GM12873 (cell line): ENCODE measurements around the gene ARMC12.
A peak's percentile ranks its signal among the peaks of the same experiment; 100 is the strongest.

Source experiments
- TF ChIP-seq, protein P1 (sequence below): IDR thresholded peaks from 2 replicates; pipeline ENCODE4 v1.5.1; 2012; ENCODE audit warnings: low read depth, mild to moderate bottlenecking, moderate library complexity, low read length, control low read depth; ENCODE audit not compliant: insufficient read depth; ENCODE audit errors: missing control alignments

The ARMC12 gene

DNA sequence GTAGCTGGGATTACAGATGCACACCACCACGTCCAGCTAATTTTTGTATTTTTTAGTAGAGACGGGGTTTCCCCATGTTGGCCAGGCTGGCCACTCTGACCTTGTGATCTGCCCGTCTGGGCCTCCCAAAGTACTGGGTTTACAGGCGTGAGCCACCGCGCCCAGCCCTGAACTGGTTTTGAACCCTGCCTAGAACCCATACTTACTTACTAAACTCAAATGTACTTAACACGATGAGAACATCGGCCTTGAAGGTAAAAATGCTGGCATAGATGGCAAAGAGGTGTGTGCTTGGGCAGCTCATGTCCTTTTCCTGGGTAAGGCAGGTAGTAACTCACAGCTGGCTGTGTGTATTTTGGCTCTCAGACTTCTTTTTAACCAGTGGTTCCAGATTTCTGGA lies 3.2 kb upstream of the ARMC12 start:
- TF ChIP-seq, protein P1, sequence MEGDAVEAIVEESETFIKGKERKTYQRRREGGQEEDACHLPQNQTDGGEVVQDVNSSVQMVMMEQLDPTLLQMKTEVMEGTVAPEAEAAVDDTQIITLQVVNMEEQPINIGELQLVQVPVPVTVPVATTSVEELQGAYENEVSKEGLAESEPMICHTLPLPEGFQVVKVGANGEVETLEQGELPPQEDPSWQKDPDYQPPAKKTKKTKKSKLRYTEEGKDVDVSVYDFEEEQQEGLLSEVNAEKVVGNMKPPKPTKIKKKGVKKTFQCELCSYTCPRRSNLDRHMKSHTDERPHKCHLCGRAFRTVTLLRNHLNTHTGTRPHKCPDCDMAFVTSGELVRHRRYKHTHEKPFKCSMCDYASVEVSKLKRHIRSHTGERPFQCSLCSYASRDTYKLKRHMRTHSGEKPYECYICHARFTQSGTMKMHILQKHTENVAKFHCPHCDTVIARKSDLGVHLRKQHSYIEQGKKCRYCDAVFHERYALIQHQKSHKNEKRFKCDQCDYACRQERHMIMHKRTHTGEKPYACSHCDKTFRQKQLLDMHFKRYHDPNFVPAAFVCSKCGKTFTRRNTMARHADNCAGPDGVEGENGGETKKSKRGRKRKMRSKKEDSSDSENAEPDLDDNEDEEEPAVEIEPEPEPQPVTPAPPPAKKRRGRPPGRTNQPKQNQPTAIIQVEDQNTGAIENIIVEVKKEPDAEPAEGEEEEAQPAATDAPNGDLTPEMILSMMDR = no peak

DNA sequence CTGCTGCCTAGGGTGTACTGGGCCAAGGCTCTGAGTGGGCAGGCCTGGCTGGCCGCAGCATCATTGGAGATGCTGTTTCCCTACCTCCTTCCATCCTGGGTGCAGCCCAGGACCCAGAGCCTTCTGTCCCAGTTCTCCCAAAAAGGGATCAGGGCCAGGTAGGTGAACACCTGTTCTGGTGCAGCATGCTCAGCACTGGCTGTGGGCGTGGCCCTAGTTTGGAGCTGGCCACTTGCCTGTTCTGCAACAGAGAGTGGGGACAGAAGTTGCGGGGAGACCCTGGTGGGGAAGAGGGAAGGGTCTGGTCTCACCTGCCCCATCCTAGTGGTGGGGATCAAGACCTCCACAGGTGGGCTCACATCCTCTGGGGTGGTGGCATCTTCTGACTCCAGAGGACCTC lies 1.4 kb upstream of the ARMC12 start:
- TF ChIP-seq, protein P1 = no peak

DNA sequence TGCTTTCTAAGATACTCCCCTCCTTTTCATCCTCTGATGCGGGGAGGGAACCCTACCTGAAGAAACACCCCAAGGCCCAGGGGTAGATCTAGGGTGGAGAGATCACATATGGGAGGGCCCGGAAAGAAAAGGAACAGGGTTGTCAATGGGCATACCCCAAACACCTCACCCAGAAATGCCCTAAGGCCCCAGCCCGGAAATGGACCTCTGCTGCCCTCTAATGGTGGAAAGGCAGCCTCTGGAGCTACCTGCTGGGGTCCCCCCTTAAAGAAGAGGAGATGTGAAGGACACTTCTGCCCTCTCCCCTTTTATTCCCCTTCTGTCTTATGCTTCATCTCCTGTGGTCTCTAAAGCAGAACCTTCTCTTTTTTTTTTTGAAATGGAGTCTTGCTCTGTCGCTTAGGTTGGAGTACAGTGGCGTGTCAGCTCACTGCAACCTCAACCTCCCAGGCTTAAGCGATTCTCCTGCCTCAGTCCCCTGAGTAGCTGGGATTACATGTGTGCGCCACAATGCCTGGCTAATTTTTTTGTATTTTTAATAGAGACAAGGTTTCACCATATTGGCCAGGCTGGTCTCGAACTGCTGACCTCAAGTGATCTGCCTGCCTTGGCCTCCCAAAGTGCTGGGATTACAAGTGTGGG lies 458 bp upstream of the ARMC12 start:
- TF ChIP-seq, protein P1 = peak; percentile 95

DNA sequence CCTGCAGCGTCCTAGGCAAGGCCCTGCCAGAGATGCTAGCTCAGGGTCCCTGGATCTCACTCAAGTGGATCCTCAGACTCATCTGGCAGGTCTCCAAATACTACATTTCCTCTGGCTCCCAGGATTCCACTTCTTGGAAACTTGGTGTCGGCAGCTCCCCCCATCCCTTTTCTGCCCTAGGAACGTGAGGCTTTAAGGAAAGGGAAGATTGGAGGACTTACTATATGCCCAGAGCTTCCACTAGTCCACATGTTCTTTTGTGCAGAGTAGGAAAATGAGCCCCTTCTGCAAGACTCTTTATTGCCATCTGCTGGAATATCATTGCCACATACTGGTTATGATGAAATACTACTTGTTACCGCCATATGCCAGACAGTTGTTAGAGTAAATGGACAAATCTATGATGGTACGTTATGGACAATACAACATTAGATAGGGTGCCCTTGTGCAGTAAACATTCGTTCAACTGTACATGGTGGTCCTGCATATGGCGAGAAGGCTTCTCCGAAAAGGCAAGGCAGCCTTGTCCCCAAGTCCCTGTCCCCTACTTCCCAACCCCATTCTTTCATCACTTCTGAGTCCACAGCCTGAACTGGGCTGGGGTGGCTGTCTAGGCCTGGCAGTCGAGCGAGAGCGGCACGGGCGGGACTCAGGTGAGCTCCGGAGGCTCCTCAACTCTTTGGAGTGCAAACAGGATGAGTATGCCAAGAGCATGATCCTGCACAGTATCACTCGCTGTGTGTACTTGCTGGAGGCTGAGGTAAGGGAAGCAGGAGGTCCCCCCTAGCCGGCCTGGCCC lies 780 bp downstream of the ARMC12 start:
- TF ChIP-seq, protein P1 = peak; percentile 79

DNA sequence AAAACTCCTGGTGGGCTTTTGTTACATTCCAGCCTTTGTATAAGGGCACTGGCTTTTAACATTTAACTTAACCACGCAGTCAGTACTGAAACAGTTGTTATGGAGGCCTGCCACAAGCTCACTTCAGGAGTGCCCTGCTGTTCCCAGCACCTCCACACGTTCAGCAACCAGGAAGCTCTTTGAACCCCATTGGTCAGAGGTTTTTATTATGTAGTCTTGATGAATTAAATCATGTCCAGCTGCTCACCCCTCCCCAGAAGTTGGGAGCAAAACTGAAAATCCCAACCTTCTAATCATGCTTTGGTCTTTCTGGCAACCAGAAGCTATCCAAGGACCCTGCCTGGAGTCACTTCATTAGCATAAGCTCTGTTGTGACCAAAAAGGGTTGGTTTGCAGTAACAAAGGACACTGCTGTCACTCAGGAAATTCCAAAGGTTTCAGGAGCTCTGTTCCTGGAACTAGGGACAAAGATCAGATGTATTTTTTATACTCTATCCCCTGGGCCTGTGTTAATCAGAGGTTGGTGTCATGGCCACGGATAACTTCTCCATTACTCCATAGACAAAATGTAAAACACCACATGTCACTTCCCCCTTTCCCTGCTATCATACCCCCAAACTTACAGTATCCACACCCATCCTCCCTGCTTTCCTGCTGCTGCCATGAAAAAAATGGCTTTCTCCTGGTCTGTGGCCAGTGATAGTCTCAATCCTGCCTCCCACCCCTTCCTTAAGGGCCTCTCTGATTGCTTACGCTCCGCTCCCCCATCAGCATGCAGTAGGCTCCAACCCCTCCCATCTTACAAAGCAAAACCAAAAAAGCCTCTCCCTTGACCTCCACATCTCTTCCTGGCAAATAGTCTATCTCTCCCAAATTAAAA lies 3.1 kb downstream of the ARMC12 start:
- TF ChIP-seq, protein P1 = no peak

DNA sequence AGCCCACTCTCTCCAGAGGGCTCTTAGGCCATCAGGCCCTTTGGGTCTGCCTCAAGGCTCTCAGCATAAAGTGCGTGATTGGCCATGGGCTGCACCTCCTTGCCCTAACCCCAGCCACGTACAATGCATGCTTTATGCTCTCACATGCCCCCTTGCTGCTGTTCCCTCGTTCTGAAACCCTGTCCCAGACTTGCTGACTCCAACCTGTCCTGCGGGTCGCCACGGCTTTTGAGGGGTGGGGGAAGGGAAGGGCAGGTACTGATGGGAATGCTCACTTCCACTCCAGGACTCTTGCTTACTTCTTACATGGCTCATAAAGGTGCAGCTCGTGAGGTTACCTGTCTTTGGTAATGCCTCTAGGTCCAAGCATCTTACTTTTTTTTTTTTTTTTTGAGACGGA lies 6.0 kb downstream of the ARMC12 start:
- TF ChIP-seq, protein P1 = no peak

DNA sequence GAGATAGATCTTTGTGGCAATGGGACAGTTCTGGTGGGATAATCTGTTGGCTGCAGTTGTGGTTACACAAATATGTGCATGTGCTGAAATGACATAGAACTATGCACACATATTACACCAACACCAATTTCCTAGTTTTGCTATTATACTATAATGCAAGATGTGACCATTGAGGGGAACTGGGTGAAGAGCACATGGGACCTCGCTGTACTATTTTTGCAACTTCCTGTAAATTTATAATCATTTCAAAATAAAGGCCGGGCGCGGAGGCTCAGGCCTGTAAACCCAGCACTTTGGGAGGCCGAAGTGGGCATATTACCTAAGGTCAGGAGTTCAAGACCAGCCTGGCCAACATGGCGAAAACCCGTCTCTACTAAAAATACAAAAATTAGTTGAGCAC lies 8.7 kb downstream of the ARMC12 start:
- TF ChIP-seq, protein P1 = no peak
